ENCODE data around the gene TBC1D2B. TPM values are rescaled to one million over a fixed set of nuclear protein-coding genes. Genes with fewer than 3 reads are reported as not detected.

Gene TBC1D2B
- total and polyA plus RNA-seq, 2 experiments from 2014 or later, result 6.5 to 16.5 TPM

DNA sequence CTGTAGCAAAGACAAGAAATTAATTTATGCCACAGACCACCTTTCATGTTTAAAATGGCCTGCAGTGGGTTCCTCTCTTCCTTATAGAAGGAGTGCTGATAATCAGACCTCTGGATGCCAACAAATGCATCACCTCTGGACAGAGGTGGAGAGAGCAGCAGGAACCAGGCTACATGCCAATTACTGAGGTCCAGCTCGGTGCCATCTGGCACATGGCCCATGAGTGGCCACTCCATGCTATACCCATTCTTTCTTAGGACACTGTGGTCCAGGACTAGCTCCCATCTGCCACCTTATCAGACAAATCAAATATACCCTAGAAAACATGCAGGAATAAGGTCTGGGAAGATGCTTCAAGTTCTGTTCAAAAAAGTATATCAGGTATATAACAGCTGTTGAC lies 60.7 kb downstream of the TBC1D2B start:
- DNase-seq (ENCODE audit: low read depth in 1 of 2, low spot score in 1 of 2), result no peak
- H3K27me3 ChIP-seq, result no peaks in the 10 kb centered on the region
- no peaks in the 10 kb centered on the region for H3K9me3 ChIP-seq (ENCODE audit: low read depth)
- H3K4me1 ChIP-seq (ENCODE audit: low read depth), result peaks cover 12% of the 10 kb centered on the region
- no peak overlapping the region for H3K4me3 ChIP-seq
- TF ChIP-seq, protein P1, sequence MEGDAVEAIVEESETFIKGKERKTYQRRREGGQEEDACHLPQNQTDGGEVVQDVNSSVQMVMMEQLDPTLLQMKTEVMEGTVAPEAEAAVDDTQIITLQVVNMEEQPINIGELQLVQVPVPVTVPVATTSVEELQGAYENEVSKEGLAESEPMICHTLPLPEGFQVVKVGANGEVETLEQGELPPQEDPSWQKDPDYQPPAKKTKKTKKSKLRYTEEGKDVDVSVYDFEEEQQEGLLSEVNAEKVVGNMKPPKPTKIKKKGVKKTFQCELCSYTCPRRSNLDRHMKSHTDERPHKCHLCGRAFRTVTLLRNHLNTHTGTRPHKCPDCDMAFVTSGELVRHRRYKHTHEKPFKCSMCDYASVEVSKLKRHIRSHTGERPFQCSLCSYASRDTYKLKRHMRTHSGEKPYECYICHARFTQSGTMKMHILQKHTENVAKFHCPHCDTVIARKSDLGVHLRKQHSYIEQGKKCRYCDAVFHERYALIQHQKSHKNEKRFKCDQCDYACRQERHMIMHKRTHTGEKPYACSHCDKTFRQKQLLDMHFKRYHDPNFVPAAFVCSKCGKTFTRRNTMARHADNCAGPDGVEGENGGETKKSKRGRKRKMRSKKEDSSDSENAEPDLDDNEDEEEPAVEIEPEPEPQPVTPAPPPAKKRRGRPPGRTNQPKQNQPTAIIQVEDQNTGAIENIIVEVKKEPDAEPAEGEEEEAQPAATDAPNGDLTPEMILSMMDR (IDR thresholded peaks at IDR 0.05; ENCODE audit: low read depth, low read length), result no peak
- no peak overlapping the region for H3K27ac ChIP-seq
- no peaks in the 10 kb centered on the region for H3K36me3 ChIP-seq

- Histone ChIP-seq H3K4me3 (no peak overlapping the region), H3K4me1 (ENCODE audit: low read depth) (no peaks in the 10 kb centered on the region), H3K36me3 (no peaks in the 10 kb centered on the region), H3K27me3 (no peaks in the 10 kb centered on the region), H3K9me3 (ENCODE audit: low read depth) (no peaks in the 10 kb centered on the region), H3K27ac (no peak overlapping the region)
- TF ChIP-seq, protein P1 (IDR thresholded peaks at IDR 0.05; ENCODE audit: low read depth, low read length), result no peak
- peak in 1 of 2 donors; percentile 25 for DNase-seq (ENCODE audit: low read depth in 1 of 2, low spot score in 1 of 2)
Measured at GRCh38 chr15:78012643-78013077, 64.9 kb downstream of the TBC1D2B start.

GRCh38 chr15:78010067-78010466 lies 67.4 kb downstream of the TBC1D2B start:
- no peak for DNase-seq (ENCODE audit: low read depth in 1 of 2, low spot score in 1 of 2)
- H3K27ac ChIP-seq, result no peak overlapping the region
- TF ChIP-seq, protein P1 (IDR thresholded peaks at IDR 0.05; ENCODE audit: low read depth, low read length), result no peak
- no peaks in the 10 kb centered on the region for H3K36me3 ChIP-seq
- H3K4me3 ChIP-seq, result no peak overlapping the region
- H3K27me3 ChIP-seq, result no peaks in the 10 kb centered on the region
- no peaks in the 10 kb centered on the region for H3K9me3 ChIP-seq (ENCODE audit: low read depth)
- H3K4me1 ChIP-seq (ENCODE audit: low read depth), result no peaks in the 10 kb centered on the region

DNA sequence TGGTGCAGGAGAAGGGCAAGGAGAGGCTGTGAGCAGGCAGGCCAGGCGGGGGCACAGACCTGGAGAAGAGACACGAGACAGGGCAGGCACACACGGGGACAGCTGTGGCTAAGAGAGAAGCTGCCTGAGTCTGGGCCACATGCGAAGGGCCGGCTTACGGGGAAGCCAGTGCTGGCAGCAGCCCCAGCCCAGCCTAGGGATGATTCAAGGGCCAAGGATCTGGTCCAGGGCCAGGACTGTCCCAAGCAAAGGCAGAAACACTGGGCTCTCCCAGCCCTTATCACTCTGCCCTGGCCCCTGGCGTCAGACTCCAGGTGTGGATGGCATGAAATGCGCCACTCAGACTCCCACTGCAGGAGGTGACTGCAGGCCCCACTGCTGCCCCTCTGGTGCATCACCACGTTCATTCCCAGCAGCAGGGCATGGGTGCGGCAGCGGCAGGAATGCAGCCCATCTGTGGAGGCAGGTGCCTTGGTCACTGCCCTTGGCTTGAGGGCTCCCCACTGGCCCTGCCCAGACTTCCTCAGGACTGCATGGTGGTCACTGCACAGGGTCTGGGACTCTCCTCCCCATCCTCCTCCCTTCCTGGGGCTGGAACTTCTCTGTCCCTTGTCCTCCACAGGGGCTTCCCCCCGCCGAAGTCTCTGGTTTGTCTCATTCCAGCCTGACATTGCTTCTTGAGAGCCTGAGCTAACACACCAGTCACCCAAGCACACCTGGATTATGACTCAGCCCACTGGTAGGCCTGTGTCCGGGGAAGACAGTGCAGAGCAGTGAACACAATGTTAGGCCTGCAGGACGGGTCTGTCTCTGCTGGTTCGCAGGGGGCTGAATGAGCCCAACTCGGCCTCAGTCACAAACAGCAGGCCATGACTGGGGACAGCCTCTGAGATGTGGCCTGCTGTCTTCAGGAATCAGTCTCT lies 69.3 kb downstream of the TBC1D2B start:
- H3K27ac ChIP-seq, result no peak overlapping the region
- no peaks in the 10 kb centered on the region for H3K9me3 ChIP-seq (ENCODE audit: low read depth)
- no peaks in the 10 kb centered on the region for H3K4me1 ChIP-seq (ENCODE audit: low read depth)
- TF ChIP-seq, protein P1 (IDR thresholded peaks at IDR 0.05; ENCODE audit: low read depth, low read length), result no peak
- no peaks in the 10 kb centered on the region for H3K27me3 ChIP-seq
- no peaks in the 10 kb centered on the region for H3K36me3 ChIP-seq
- peak in 1 of 2 donors; percentile 83 for DNase-seq (ENCODE audit: low read depth in 1 of 2, low spot score in 1 of 2)
- H3K4me3 ChIP-seq, result no peak overlapping the region

DNA sequence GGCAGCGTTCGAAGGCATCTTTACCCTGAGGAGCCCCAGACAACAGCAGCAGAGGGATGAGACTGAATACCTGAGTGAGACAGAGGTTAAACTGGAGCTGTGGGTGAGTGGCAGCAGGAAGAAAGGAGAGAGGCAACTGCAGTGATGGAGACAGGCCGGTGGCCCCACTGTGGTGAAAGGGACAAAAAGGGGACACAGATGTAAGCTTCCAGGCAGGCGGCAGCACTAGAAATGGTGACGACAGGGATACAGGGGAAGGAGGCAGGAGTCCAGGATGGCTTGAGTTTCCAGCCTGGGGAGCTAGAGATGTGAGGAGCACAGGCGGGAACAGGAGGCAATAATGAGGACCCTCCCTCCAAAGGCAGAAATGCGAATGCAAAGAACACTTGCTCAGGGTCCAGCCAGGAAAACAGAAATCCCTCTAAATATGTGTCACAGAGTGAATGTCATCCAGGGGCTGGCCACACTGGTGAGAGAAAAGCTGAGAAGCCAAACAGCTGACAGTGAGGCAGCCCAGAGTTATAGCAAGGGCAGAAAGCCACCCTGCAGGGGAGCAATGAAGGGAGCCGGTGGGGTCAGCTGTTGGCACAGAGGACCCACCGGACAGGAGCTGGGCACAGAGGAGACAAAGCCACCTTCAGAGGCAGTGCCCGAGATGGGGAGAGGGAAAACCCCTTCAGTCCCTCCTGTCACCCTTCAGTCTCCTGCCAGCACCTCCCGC lies 70.1 kb downstream of the TBC1D2B start:
- Histone ChIP-seq H3K27ac (no peak overlapping the region), H3K9me3 (ENCODE audit: low read depth) (no peaks in the 10 kb centered on the region), H3K36me3 (no peaks in the 10 kb centered on the region), H3K4me1 (ENCODE audit: low read depth) (no peaks in the 10 kb centered on the region), H3K27me3 (no peaks in the 10 kb centered on the region), H3K4me3 (no peak overlapping the region)
- TF ChIP-seq, protein P1 (IDR thresholded peaks at IDR 0.05; ENCODE audit: low read depth, low read length), result no peak
- no peak for DNase-seq (ENCODE audit: low read depth in 1 of 2, low spot score in 1 of 2)
